HG02885 (cell line): ENCODE data around the gene ZBTB44.
"Not testable (repeated sequence)": the region's sequence is repeated elsewhere in the genome, so short reads cannot be mapped to it uniquely, and the experiment has no call there.

Source experiments
- ATAC-seq: cut with Tn5 transposase; IDR thresholded peaks from one replicate; pipeline ENCODE4 v1.9.1; 2021; ENCODE audit warnings: mild to moderate bottlenecking; ENCODE audit not compliant: unreplicated experiment, poor library complexity

The ZBTB44 gene

DNA sequence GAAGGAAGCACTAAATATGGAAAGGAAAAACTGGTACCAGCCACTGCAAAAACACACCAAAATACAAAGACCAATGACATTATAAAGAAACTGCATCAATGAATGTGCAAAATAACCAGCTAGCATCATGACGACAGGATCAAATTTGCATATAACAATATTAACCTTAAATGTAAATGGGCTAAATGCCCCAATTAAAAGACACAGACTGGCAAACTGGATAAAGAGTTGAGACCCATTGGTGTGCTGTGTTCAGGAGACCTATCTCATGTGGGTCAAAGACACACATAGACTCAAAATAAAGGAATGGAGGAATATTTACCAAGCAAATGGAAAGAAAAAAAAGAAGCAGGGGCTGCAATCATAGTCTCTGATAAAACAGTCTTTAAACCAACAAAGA, 63.0 kb downstream of the ZBTB44 start:
- ATAC-seq = not testable (repeated sequence)

DNA sequence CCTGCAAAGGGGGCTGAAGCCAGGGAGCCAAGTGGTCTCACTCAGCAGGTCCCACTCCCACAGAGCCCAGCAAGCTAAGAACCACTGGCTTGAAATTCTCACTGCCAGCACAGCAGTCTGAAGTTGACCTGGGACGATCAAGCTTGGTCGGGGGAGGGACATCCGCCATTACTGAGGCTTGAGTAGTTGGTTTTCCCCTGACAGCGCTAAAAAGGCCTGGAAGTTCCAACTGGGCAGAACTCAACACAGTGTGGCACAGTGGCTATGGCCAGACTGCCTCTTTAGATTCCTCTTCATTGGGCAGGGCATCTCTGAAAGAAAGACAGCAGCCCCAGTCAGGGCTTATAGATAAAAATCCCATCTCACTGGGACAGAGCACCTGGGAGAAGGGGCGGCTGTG, 64.8 kb downstream of the ZBTB44 start:
- not testable (repeated sequence) for ATAC-seq

DNA sequence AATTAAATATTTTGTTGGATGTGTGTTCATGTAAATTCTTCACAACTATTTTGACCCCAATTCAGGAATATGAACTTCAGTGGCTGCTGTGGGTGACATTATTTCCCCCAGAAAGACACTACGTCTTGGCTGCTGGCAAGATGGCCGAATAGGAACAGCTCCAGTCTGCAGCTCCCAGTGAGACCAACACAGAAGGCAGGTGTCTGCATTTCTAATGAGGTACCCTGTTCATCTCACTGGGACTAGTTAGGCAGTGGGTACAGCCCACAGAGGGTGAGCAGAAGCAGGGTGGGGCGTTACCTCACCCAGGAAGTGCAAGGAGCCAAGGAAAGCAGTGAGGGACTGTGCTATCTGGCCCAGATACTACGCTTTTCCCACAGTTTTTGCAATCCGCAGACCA, 65.3 kb downstream of the ZBTB44 start:
- no peak for ATAC-seq

DNA sequence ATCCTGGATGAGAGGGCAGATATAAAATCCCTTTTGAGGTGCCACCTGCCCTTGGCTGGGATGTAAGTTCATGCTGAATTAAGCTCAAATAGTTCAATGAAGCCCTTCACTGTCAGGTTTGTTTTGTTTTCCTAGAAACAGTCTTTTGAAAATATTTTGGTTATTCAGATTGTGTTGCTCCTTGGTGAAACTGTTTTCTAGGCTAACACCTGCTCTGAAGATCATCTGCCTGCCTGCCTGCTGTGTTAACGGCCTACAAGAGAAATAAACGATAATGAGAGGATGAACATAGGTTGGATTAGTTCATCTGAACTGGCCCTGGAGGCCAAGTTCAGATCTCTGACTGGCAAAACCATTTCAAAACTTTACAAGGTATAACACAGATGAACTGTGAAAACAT, 67.4 kb downstream of the ZBTB44 start:
- no peak for ATAC-seq

DNA sequence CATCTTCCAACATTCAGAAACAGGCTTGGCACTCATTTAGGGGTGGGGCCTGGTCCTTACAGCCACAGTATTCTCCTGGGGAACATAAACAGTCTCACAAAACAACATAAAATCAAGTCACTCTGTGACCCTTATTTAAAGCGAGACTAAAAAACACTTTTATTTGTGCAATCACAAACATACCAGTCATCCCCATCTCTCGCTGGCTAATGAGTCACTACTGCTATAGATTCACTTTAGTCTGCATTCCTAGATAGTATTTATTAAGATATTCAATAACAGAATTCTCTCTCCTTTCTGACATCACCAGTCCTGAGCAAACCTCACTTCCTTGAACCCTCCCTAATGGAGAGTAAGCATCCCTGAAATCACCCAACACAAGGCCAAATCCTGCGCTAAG, 68.0 kb downstream of the ZBTB44 start:
- ATAC-seq = no peak

DNA sequence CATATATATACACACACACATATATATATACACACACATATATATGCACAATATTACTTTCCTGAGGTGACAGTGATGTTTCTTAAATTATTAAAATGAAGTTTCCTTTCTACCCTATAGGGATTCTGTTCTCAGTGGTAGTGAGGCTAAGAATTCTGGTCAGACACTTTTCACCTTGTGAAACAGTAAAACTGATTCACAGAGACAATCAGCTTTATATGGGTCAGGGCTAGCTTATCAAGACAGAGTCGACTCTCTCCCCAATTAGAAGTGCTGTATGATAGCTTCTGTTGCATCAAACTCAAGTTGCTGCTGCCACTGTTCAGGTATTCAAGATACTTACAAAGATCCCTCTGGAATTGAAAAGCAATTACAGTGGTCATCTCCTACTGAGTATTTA, 68.4 kb downstream of the ZBTB44 start:
- ATAC-seq = no peak

DNA sequence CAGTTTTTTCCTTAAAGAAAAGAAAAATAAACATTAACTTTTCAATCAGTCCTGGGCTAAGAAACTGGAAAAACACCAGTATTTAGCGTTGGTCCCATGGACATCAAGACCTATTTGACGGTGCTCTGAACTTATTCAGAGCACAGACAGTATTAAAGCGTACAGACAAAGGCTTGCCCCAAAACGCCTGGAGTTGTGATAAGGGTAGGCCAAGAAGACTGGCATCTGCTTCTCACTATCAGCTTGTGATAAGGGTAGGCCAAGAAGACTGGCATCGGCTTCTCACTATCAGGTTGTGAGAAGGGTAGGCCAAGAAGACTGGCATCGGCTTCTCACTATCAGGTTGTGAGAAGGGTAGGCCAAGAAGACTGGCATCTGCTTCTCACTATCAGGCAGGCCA, 69.3 kb downstream of the ZBTB44 start:
- ATAC-seq = not testable (repeated sequence)

DNA sequence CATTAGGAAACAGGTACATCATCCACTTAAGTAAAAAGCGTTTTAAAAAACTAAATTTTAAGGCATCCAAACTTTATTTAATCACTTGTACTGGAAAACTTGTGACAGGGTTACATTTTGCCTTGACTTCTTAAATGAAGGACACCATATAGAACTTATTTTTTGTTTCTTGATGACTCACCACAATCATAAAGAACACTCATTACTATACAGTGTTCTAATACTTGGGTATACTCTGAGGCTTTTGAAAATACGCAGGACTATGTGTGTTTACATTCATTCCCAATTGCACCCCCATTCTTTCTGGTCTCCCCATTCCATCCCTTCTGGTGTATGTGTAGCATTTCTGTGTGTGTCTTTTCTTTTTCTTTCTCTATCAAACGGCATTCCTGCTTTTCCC, 69.9 kb downstream of the ZBTB44 start:
- no peak for ATAC-seq

DNA sequence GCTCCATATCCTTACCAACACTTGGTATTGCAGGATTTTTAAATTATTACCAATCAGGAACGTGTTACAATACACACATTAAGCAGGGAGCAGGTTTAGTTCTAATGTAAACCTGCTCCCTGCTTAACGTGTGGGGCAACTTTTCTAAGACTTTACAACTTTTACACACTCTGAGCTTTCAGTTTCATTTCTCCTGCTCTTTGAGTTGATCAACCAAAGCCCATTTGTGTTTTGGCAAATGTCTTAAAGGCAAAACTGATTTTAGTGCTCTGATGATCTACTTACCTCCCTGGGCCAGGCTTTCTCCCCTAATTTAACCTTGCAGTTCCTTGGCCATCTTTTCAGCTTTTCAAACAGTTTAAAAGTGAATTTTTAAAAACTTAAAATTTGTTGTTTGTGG, 70.9 kb downstream of the ZBTB44 start:
- ATAC-seq = no peak

DNA sequence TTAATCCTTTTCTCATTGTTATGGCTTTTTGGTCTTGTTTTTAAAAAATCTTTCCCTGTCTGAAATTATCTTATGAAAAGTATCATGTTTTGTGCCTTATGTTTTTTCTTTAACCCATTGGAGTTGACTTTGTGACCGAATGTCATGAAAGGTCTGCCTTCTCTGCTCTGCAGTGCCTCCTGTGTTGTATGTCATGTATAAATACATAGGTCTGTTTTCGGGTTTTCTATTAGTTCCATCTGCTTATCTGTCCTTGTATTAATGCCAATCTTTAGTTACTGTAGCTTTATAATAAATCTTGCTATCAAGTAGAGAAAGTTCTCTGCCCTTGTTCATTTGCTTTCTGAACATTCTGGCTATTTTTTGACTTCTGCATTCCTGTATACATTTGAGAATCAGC, 73.0 kb downstream of the ZBTB44 start:
- no peak for ATAC-seq

DNA sequence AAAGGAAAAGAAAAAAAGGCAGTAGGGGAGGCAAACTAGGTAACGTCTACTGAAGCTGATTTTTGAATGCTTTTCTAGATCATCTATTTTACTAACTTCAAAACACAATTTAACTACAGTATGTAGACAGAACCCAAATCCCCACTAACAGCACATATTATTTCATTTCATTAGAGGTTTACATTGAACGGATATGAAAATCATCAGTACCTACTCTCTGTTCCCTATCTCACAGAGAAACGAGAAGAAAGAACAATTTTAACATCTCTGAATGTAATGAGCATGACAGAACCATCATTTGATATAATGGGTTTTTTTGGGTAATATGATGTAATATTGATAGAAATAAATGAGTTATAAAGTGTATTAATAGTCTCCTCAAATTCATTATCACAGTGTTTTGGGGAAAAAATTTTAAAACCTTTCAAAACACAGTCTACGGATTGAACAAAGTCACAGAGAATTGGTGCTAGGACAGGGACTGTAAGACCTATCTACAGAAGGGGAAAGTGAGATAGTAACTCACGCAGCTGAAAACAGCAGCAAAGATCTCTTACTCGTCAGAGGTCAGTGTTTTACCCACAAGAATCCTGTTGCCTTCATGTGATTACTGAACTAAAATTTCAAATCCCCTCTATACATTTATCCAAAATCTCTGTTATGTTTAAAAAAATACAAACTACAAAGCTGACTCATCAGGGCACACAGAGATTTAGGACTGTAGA, 77.3 kb downstream of the ZBTB44 start:
- peak; percentile 58 for ATAC-seq

DNA sequence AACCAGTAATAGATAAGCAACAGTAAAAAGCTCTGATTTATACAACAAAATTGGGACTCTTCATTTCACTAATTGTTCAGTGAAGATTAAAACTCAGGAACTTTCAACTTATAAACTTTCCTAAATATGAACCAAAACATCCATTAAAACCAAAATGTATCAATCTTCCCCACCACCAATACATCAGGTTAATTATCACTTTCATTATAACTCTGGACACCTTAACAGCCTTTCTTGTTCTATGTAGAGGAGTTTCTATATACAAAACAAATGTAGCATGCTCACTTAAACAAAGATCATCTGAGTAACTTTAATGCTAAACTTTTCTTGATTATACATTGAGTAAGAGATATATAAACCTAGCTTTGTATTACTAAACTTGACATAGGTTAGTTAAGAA, 80.4 kb downstream of the ZBTB44 start:
- ATAC-seq = no peak

DNA sequence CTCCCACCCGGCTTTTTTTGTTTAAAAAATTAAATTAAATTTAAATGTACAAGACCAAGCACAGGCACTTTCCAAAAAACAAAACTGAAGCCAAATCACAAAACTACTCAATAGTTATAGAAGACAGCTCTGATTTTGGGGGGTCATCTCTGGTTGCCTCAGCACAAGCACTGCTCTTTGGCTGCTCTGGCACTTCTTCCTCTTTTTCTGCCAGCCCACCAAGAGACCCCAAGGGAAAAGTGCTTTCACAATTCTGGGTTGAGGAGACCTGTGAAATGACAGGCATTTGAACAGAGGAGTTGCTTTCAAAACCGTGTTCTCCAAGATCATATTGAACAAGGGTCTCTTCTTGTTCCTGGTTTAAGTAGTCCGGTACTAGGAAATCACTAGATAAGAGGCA, 80.8 kb downstream of the ZBTB44 start:
- ATAC-seq = not testable (repeated sequence)

DNA sequence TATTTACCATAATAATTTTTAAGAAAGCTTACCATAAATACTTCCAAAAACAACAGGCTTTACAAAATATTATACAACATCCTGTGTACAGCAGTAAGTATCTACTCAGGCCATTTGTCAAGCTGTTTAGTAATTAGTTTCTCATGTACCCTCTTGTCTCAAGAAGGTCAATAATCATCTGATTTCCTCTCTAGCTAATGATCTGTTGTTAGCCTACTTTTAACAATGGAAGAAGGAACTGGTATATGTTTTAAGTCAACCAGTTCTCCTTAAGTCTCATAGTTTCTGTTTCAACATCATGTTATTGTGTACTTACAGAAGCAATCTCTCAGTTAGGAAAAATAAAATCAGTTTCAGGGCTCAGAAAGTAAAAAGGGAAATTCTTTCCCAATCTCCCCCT, 81.2 kb downstream of the ZBTB44 start:
- ATAC-seq = not testable (repeated sequence)

DNA sequence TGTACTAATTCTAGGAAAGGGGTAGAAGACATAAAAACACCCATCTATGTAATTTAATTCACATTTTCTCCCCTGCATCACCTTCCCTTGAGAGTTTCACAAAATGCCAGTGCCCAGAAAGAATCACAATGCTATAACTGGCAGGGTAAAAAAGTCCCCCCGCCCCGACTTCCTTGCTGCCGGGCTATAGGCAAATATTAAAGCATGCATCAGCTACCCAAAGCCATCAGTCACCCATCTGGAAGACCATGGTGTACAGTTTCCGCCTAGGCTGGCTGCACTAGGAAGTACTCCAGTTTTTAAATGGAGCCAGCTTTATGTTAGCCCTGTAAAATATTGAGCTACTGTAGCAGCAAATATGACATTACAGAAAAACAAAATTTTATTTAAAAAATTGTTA, 87.3 kb downstream of the ZBTB44 start:
- ATAC-seq = no peak

DNA sequence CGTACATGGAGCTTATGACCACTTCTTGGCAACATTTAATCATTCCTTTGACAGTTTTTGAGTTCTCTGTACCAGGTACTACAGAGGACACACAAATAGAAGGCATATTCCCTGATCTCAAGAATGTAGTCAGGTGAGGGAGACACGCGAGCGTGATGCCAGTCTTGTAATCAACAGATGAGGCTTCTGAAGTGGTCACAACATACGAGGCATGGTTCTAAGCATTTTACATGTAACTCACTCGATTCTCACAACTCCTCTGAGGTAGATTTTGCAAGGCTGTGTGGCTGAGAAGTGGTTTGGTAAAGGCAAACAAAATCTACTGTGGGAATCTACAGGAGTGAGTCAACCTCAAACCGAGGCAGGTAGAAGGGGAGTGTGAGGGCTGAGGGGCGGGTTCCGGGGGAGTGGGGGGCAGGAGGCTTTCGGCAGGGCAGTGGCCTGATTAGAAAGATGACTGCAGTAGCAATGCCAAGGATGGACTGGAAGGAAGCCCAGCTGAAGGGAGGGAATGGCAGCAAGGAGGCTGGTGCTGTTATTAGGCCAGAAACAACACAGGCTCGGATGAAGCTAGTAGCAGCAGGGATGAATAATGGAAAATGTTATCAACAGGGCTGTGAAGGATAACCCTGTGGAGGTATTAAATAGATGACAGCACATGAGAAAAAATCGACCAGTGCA, 91.3 kb downstream of the ZBTB44 start:
- no peak for ATAC-seq

DNA sequence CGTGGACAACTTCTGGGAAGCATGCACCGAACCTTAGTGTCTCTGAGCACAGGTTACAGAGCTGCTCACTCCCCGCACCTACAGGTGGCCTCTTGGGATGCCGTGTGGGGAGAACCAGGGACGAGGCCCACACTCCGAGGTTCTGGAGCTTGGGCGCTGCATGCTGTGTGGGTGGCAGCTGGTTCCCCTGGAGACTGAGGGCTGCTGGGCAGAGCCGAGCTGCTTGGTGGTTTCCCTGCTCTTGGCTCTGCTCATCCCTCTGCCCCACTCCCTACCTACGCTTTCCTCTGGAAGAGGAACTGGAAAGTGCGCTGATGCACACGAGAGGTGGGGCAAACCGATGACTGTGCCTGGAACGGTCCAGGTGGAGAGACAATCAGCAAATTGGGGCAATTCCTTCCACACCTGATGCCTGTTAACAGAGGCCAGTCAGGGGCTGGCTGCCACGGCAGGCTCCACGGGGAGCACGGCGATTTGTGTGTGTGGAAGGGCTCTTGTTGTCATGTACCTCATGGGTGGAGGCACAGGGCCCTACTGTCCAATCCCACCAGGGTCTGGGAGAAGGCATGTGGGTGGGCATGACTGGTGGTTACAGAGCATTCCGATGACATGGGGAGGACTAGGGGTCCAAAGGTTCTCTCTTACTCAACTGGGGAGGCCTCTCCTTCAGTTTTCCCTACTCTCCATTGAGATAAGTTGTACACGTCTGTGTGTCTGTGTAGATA, 94.2 kb downstream of the ZBTB44 start:
- no peak for ATAC-seq

DNA sequence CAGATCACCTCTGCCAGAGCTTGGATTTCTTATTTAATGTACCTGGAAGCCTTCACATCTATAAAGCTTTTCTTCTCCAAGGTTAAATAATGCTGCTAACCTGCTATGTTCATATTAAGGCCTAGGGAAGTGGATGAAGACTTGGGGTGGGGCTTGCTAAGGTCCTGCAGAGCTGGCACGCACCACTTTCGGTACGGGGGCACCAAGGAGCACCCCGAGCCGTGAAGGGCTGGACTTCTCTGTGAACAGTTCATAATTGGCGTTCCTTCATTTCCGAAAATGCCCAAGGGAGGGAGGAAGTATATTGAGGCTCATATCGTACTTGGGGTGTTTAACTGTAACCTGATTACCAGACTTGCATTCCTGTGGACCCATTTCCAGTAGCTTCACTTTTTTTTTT, 95.6 kb downstream of the ZBTB44 start:
- ATAC-seq = no peak

DNA sequence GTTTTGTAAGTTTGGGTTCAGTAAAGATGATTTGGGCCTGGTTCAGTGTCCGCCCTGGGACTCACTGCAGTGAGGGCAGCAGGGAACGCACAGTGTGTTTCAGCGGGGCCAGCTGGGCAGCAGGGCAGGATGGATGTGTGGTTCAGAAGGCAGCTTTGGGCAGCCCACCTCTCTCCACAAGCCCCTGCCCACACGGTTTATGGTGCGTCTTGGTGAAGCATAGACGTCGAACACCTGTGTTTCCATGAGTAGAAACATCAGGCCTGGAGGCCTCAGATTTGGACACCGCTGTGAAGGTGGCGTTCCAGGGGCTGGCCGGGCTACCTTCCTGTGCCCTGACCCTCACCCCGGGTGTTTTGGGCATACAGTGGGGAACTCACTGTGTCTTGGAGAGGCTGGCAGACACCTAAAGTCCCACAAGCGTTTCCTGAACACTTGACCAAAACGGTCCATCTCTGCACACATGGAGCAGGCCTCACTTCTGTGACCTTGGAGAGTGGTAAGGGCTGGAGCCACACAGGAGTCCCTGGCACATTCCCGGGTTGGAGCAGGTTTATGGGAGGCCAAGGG, 96.1 kb downstream of the ZBTB44 start:
- ATAC-seq = no peak

DNA sequence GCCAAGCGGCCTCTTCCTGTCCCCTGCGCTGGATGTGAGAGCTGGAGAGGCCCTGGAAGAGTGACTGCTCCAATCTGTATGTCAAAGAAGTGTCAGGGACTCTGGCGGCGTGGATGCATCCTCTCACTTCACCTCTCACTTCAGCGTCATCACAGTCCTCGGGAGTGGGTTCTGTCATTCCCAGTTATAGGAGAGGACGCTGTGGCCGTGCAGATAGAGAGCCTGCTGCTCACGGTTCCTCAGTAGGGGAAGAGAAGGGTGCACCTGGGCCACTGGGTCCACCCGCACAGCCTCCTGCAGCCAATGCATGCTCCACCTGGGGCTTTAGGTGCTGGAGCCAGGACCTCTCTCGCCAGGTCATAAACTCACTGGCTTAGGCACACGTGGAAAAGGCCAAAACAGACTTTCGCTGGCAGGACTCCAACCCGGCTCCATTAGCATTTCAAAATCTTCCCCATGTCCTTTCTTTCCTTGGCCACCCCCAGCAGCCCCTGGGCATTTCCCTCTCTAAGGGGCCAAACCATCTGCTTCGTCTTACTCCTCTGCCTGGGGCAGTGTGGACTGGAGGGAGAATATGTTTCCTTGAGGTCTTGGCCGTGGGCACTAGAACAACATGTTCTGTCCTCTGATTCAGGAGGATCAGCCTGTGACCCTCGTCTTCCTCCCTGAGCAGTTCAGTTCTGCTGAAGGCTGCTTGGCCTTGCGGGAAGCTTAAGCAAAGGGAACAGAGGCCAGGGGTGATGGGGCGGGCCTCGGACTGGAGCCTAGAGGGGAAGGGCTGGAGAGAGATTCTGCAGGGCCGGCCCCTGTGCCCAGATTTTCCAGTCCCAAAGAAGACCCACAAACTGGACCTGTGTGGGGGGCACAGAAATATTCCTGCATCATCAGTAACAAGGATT, 97.3 kb downstream of the ZBTB44 start:
- no peak for ATAC-seq
